Astrocyte (in vitro differentiated cells and primary cell): ENCODE data around the gene SEC62.

ENCODE experiments used
- CTCF ChIP-seq: IDR thresholded peaks from 2 replicates; pipeline ENCODE4 v1.5.1; 2011; ENCODE audit warnings: low read depth, mild to moderate bottlenecking, inconsistent platforms, low read length, moderate library complexity; ENCODE audit not compliant: insufficient read depth
- EZH2 ChIP-seq: IDR thresholded peaks from 2 replicates; pipeline ENCODE4 v1.6.1; 2012; ENCODE audit warnings: mild to moderate bottlenecking, low read length, inconsistent platforms; ENCODE audit not compliant: insufficient read depth

DNA sequence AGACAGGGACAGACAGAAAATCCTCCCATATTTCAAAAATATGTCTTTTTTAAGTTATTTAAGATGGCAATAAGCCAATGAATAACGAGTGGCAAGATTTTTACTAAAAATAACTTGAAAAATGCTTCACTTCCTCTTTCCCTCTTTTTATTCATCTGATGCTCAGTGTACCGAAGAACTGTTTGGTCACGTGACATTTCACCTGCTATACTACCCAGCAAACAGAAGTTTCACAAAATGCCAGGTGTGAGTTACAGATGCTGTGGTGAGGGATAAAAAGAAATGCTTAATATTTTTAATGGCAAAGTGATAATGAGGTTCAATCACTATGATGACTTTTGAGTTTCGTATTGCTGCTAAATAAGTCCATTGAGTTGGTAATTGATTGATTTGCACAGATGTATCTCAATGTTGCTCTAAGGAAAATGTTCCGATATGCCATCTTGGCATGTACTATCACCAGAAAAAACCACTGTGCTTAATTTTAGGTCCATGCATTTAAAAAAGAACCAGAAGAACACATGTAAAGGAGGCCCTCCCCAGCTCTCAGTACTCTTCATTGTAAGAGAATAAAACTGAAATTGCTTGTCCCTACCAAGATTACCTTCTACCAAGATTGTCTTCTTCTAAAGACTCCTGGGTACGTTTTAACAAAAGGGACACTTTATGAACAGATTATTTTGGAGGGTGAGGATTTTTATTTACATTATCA is 26.0 kb upstream of the SEC62 start:
- TF ChIP-seq CTCF (no peak), EZH2 (no peak)
